ENCODE measurements around the gene MTERF4.

Gene MTERF4

GRCh38 chr2:241092677-241093076 lies 9.4 kb downstream of the MTERF4 start:
- TF ChIP-seq TOX (CRISPR knock-in tag; IDR thresholded peaks at IDR 0.05; ENCODE audit: borderline replicate concordance) (no peak), ZFP30 (CRISPR knock-in tag; IDR thresholded peaks at IDR 0.05) (no peak), CSDC2 (CRISPR knock-in tag; IDR thresholded peaks at IDR 0.05) (no peak), ESRRG (CRISPR knock-in tag; IDR thresholded peaks at IDR 0.05) (no peak), CREB5 (CRISPR knock-in tag; IDR thresholded peaks at IDR 0.05; ENCODE audit: low read depth) (no peak), RARB (CRISPR knock-in tag; IDR thresholded peaks at IDR 0.05) (no peak), PATZ1 (CRISPR knock-in tag; IDR thresholded peaks at IDR 0.05; ENCODE audit: borderline replicate concordance) (no peak), CSRNP3 (CRISPR knock-in tag; IDR thresholded peaks at IDR 0.05) (no peak)
- ATAC-seq = no peak

- no peak; the same call in 2 of the 3 replicates for ATAC-seq
- TF ChIP-seq ARNTL (CRISPR knock-in tag; IDR thresholded peaks at IDR 0.05; ENCODE audit: borderline replicate concordance, low read depth) (no peak), OSR1 (CRISPR knock-in tag; IDR thresholded peaks at IDR 0.05) (no peak), ESRRG (CRISPR knock-in tag; IDR thresholded peaks at IDR 0.05) (no peak), PATZ1 (CRISPR knock-in tag; IDR thresholded peaks at IDR 0.05; ENCODE audit: borderline replicate concordance) (no peak), ZNF565 (CRISPR knock-in tag; conservative IDR thresholded peaks at IDR 0.05; ENCODE audit: low read depth) (no peak), RARB (CRISPR knock-in tag; IDR thresholded peaks at IDR 0.05) (no peak), ZNF8 (CRISPR knock-in tag; IDR thresholded peaks at IDR 0.05) (no peak), CSRNP3 (CRISPR knock-in tag; IDR thresholded peaks at IDR 0.05) (no peak), ZFP30 (CRISPR knock-in tag; IDR thresholded peaks at IDR 0.05) (no peak)
Measured at GRCh38 chr2:241091734-241092445, 10.2 kb downstream of the MTERF4 start.

GRCh38 chr2:241091201-241091600 lies 10.9 kb downstream of the MTERF4 start:
- no peak for ATAC-seq
- TF ChIP-seq GLIS3 (CRISPR knock-in tag; IDR thresholded peaks at IDR 0.05) = no peak
- no peak for TF ChIP-seq CSDC2 (CRISPR knock-in tag; IDR thresholded peaks at IDR 0.05)
- TF ChIP-seq ZFP30 (CRISPR knock-in tag; IDR thresholded peaks at IDR 0.05) = no peak
- no peak for TF ChIP-seq TSHZ2 (CRISPR knock-in tag; IDR thresholded peaks at IDR 0.05)
- TF ChIP-seq ZNF8 (CRISPR knock-in tag; IDR thresholded peaks at IDR 0.05) = no peak
- TF ChIP-seq POU6F1 (CRISPR knock-in tag; IDR thresholded peaks at IDR 0.05; ENCODE audit: borderline replicate concordance, low read depth) = no peak
- TF ChIP-seq CSRNP3 (CRISPR knock-in tag; IDR thresholded peaks at IDR 0.05) = no peak
- TF ChIP-seq BACH2 (CRISPR knock-in tag; IDR thresholded peaks at IDR 0.05; ENCODE audit: borderline replicate concordance) = no peak
- TF ChIP-seq TCF4 (CRISPR knock-in tag; IDR thresholded peaks at IDR 0.05; ENCODE audit: borderline replicate concordance) = no peak
- no peak for TF ChIP-seq TOX (CRISPR knock-in tag; IDR thresholded peaks at IDR 0.05; ENCODE audit: borderline replicate concordance)
- no peak for TF ChIP-seq ISL1 (CRISPR knock-in tag; IDR thresholded peaks at IDR 0.05)
